ENCODE results near the gene SNX20.

The SNX20 gene

GRCh38 chr16:50683689-50684374, 2.7 kb upstream of the SNX20 start:
- DNase-seq = peak in 3 of 58 donors; percentile 11 to 29 (median 20)

DNA sequence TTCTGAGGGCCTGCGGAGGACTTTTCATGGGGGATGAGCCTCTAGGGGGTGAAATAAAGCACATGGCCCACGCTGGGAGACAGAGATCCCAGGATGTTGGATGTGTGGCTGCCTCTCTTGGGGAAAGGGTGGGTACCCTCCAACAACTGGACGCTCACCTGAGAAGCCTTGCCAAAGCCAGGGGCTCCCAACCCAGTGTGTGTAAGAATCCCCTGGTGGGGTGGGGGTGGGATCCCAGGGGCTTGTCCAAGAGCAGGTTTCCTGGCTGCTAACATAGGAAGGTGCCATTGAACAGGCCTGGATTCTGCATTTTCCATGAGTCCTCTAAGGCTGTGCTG, 587 bp downstream of the SNX20 start:
- DNase-seq = no peak

- DNase-seq = no peak
Measured at GRCh38 chr16:50679676-50680555, 1.2 kb downstream of the SNX20 start.

- DNase-seq = no peak
Measured at GRCh38 chr16:50679266-50679665, 1.8 kb downstream of the SNX20 start.

DNA sequence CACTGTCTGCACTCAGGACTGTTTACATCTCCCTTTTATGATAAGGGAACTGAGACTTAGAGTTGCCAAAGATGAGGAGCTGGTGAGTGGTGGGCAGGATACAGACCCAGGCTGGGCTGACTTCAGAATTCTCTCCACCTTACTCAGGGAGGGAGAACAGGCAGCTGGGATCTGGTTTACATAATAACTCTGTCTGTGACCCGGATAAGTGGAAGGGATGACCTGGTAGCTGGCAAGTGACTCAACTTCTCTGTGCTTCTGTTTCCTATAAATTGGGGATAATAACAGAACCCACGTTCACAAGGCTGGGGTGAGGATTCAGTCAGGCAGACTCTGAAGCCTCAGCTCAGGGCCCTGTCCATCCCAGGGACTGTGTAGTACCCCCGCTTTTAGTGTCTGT, 2.6 kb downstream of the SNX20 start:
- DNase-seq = no peak

GRCh38 chr16:50677351-50677750, 3.8 kb downstream of the SNX20 start:
- DNase-seq = no peak

GRCh38 chr16:50676684-50677225, 4.4 kb downstream of the SNX20 start:
- DNase-seq = no peak

DNA sequence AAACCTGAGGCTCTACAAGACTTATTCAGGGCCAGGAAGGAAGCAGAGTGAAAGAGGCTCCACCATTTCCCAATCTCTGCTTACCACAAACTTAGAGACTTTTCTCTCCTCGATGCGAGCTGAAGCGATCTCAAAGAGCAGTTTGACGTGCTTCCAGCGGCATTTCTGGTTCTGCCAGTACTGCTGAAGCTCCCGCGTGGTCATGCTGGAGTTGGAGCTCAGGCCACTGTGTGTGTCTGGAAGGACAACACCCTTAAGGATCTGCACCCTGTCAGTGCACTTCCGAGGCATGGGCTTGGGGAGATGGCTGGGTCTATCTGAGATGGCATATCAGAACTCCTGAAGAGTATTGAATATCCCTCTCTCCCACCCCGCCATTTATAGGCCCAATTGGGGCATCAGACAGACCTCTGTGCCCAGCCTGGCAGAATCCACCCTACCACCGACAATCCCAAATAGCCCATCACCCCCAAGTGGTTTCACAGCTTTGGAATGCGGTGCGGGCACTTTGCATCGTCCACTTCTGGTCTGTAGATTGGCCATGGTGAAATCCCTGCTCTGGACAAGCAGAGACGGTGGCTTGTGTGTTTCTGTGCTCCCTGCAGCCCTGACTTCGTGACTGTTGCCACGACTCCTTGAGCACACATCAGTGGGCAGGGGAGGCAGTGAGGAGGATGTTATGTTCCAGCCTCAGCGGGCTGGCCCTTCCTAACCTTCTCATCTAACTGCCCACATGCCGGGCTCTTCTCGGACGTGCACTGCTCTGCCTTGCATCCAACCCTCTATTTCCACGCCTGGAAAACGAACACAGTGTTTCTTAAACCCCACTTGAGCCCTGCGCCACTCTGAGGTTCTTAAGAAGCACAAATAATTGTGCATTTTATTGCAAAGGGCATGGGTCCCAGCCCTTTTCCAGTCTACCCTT, 5.2 kb downstream of the SNX20 start:
- no peak for DNase-seq

DNA sequence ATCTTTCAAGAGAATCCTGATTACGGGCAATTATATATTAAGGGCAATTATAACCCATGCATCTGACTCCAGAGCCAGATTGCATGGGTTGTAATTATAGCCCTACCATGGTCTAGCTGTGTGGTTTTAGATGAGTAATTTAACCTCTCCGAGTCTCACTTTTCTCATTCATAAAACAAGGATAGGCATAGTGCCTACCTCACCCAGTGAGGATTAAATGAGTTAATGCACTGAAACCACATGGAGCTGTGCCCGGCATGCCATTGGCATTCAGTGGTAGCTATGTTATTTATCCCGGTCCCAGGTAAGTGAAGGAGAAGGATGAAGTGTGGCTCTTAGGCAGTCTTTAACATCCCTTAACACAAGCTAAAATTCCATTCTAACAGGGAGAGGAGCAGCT, 6.3 kb downstream of the SNX20 start:
- no peak for DNase-seq

DNA sequence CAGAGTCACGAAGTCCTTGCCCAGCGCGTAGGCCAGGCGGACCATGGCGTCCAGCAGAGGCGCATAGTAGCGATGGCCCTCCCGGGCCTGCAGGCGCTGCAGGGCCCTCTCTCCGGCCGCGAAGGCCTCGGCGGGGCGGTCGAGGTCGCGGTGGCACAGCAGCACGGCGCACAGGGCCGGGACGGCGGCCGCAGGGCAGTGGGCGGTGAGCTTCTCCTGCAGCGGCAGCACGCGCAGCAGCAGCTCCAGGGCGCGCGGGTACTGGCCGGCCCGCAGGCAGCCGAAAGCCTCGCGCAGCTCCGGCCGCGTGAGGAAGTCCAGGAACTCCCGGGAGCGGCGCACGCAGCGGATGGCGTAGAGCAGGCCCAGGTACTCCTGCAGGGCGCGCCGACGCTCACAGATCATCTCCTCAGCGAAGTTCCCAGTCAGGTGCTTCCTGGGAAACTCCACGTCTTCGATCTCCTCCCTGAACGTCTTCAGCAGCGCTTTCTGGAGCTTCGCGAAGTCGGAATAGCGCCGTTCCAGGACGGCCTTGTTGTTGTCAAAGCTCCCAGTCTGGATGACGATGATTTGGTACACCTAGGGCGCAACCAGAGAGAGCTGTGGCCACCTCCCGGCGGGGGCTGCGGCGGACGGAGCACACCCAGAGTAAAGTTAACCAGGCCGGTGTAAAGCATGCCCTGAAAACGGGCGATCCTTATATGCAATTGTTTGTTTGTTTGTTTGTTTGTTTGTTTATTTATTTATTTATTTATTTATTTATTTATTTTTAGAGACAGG, 7.4 kb downstream of the SNX20 start:
- DNase-seq = no peak

DNA sequence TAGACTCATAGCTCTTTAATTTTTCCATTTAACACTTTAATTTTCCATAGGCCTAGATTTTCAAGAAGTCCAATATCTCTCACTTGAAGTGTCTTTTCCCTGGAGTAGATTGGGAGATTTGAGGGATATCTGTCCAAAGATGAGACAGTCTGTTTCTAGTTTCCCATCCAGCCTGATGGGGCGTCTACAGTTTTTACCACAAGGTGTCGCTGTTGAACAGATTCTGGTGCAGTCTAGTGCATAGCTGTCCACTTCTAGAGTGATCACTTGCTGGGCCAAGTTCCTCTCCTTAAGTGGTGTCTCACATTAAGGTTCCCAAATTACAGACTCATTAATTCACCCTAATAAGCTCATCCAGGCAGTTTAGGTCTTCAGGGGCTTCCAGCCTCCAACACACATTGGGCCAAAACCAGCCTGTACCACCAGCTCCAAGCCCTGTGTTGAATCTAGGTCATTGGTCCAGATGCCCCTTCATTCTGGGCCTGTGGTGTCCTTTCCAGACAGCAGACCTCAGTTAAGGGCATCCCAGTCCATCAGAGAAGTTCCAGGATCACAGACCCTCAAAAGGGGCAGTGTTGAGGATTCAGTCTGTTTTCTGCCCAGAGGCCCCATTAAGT, 9.4 kb downstream of the SNX20 start:
- DNase-seq = no peak

DNA sequence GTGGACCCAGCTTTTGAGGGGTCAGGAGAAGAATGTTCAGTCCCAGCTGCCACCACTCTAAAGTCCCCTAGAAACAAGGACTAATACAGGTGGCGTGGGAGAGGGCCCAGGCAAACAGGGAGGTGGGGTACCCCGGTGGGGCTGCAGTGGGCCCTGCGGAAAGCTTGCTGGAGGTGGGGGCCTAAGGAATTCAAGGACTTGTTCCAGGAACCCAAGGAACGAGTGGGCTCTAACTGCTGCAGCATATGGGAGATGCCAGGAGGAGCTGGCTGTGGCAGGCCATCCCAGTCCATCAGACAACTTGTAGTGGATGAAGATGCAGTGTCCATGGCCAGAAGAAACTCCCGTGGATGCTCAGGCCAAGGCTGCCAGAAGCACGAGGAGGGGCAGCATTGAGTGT, 10.6 kb downstream of the SNX20 start:
- no peak for DNase-seq

DNA sequence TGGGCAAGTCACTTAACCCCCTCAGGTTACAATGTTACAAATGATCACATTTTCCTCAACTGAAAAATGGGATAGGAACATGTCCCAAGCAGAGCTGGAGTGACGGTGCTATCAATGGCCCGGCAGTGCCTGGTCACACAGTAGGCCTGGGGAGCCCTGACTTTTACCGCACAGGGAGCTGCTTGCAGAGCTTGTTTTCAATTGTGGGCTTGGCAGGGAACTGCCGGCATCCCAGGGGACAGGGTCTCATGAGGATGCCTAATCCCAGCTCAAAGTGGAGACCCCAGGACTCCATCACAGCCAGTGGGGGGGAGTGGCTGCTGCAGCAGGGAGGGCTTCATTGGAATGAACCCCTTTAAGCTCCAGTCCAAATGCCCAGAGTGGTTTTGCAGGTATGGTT, 11.4 kb downstream of the SNX20 start:
- no peak for DNase-seq

DNA sequence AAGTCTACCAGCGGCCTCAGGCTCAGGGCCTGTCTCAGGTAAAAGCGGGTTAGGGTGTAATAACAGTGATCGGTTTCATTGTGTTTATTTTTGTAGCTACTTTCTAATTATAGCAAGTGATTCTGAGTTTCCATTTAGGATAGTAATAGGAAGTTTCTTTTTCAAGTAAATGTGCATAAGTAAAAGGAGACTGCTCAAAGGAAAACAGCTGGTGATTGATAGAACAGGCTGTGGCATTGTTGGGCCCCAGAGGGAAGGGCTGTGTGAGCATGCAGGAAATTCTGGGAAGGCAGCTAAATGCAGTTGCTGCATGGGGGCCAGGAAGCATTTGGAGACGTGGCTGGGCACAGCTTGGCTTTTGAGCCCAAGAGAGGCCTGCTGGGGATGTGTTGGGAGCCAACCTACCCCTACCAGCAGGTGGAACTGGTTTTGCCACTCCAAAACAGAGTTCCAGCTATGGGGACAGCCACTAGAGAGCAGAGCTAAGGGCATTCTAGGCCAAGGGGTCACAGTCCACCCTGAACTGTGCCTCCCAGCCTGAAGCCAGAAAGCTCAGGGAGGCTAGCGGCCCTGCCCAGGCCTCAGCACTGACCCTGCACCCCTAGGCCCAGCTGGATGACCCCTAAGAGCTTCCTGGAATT, 12.6 kb downstream of the SNX20 start:
- DNase-seq = peak in 1 of 58 donors; percentile 5

DNA sequence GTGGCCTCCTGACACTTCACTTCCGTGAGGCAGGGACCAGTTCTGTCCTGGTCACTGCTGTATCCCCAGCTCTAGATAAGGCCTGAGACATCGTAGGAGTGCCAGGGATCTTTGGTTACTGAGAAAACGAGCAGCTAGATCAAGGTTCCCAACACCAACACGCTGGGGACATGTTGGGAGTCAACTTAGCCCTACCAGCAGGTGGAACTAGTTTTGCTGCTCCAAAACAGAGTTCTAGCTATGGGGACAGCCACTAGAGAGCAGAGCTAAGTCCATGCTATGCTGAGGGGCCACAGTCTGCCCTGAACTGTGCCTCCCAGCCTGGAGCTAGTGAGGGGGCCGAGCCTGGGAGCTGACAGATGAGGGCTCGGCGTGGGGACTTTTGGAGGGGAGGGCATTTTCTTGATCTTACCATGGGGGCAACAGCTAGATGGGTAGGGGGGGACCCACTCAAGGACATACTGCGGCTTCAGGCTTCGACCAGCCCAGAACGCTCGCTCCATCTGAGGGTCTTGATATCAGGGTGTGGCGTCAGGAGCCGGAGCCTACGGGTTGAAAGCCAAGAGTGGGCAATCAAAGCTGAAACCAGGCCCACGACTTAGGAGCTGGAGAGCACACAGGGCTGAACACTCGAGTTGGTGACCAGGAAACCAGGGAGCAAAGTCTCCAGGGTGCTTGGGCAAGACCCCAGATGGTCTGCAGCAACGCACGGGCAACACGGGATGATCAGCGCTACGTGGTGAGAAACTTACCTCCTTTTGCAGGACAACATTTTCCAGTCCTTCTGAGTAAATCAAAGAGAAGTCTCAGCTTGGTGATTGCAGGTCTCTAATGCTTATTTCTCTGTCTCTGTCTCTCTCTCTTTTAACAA, 13.4 kb downstream of the SNX20 start:
- no peak for DNase-seq

- no peak for DNase-seq
Measured at GRCh38 chr16:50666658-50667496, 14.2 kb downstream of the SNX20 start.

GRCh38 chr16:50665128-50665878, 15.8 kb downstream of the SNX20 start:
- DNase-seq = peak in 53 of 58 donors; percentile 9 to 84 (median 47)

Measured in anterior cingulate cortex (tissue), 58 donors.